DOHH2 (cell line): Measurements from ENCODE around the gene SNCB.
"Not testable (repeated sequence)": the region's sequence is repeated elsewhere in the genome, so short reads cannot be mapped to it uniquely, and the experiment has no call there.

Experiments used
- H3F3A ChIP-seq: fragments of 200-600 bp; sonication (generic), shearing (Covaris generic); 2 replicates; pipeline ENCODE4 v1.6.0; 2016; ENCODE audit warnings: antibody characterized with exemption, mild to moderate bottlenecking; ENCODE audit not compliant: control insufficient read depth, insufficient read depth
- H3K27ac ChIP-seq: fragments of 200-600 bp; sonication (generic); 2 replicates; pipeline ENCODE4 v1.5.1; 2014; ENCODE audit warnings: low read depth, mild to moderate bottlenecking, low read length, moderate library complexity
- H3K27me3 ChIP-seq: fragments of 200-600 bp; sonication (generic); 2 replicates; pipeline ENCODE4 v1.6.1; 2014; ENCODE audit warnings: mild to moderate bottlenecking, low read length, mixed read lengths; ENCODE audit not compliant: control insufficient read depth
- H3K36me3 ChIP-seq: fragments of 200-600 bp; sonication (generic); 2 replicates; pipeline ENCODE4 v1.6.1; 2014; ENCODE audit warnings: mild to moderate bottlenecking, low read length, moderate library complexity, mixed read lengths; ENCODE audit not compliant: control insufficient read depth
- H3K4me1 ChIP-seq: fragments of 200-600 bp; sonication (generic); 2 replicates; pipeline ENCODE4 v1.6.1; 2014; ENCODE audit warnings: mild to moderate bottlenecking, low read length, mixed read lengths; ENCODE audit not compliant: control insufficient read depth
- H3K4me2 ChIP-seq: fragments of 200-600 bp; sonication (generic); 2 replicates; pipeline ENCODE4 v1.6.0; 2014; ENCODE audit warnings: mild to moderate bottlenecking, low read length, moderate library complexity
- H3K4me3 ChIP-seq: fragments of 200-600 bp; sonication (generic); 2 replicates; pipeline ENCODE4 v1.5.1; 2014; ENCODE audit warnings: mild to moderate bottlenecking, low read length, mixed read lengths
- H3K79me2 ChIP-seq: fragments of 200-600 bp; sonication (generic); 2 replicates; pipeline ENCODE4 v1.6.1; 2014; ENCODE audit warnings: mild to moderate bottlenecking, low read length, mixed read lengths; ENCODE audit not compliant: control insufficient read depth
- H3K9me2 ChIP-seq: fragments of 200-600 bp; sonication (generic); replicated peaks from 2 replicates; pipeline ENCODE4 v1.6.1; 2014; ENCODE audit warnings: mild to moderate bottlenecking, low read length, mixed read lengths; ENCODE audit not compliant: control insufficient read depth
- H3K9me3 ChIP-seq: fragments of 200-600 bp; sonication (generic); 2 replicates; pipeline ENCODE4 v1.6.1; 2014; ENCODE audit warnings: antibody characterized with exemption, low read length, mixed read lengths; ENCODE audit not compliant: control insufficient read depth, insufficient read depth
- H4K20me1 ChIP-seq: fragments of 200-600 bp; sonication (generic); 2 replicates; pipeline ENCODE4 v1.6.0; 2014; ENCODE audit warnings: low read depth, mild to moderate bottlenecking, antibody characterized with exemption, low read length, moderate library complexity; ENCODE audit not compliant: control insufficient read depth, insufficient read depth
- EZH2phosphoT487 ChIP-seq: fragments of 200-600 bp; sonication (generic); IDR thresholded peaks from 2 replicates; pipeline ENCODE4 v1.6.1; 2017; ENCODE audit warnings: borderline replicate concordance, mild to moderate bottlenecking, antibody characterized with exemption, low read length, moderate library complexity, mixed read lengths
- TF ChIP-seq, protein P1 (sequence below): fragments of 200-600 bp; sonication (generic); IDR thresholded peaks from one replicate; pipeline ENCODE4 v1.5.1; 2014; ENCODE audit warnings: antibody characterized with exemption, mild to moderate bottlenecking, low read depth, low read length; ENCODE audit not compliant: poor library complexity, severe bottlenecking

SNCB gene

GRCh38 chr5:176592573-176592972 lies 37.8 kb downstream of the SNCB start:
- no peaks in the 10 kb centered on the region for H4K20me1 ChIP-seq
- no peaks in the 10 kb centered on the region for H3K9me2 ChIP-seq
- no peak overlapping the region for H3K4me3 ChIP-seq
- H3K4me2 ChIP-seq: no peak overlapping the region
- H3K36me3 ChIP-seq: peaks cover 10% of the 10 kb centered on the region
- no peak for TF ChIP-seq EZH2phosphoT487
- TF ChIP-seq, protein P1, sequence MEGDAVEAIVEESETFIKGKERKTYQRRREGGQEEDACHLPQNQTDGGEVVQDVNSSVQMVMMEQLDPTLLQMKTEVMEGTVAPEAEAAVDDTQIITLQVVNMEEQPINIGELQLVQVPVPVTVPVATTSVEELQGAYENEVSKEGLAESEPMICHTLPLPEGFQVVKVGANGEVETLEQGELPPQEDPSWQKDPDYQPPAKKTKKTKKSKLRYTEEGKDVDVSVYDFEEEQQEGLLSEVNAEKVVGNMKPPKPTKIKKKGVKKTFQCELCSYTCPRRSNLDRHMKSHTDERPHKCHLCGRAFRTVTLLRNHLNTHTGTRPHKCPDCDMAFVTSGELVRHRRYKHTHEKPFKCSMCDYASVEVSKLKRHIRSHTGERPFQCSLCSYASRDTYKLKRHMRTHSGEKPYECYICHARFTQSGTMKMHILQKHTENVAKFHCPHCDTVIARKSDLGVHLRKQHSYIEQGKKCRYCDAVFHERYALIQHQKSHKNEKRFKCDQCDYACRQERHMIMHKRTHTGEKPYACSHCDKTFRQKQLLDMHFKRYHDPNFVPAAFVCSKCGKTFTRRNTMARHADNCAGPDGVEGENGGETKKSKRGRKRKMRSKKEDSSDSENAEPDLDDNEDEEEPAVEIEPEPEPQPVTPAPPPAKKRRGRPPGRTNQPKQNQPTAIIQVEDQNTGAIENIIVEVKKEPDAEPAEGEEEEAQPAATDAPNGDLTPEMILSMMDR: no peak
- H3K4me1 ChIP-seq: no peaks in the 10 kb centered on the region
- H3K27me3 ChIP-seq: no peaks in the 10 kb centered on the region
- no peak overlapping the region for H3K27ac ChIP-seq
- H3K79me2 ChIP-seq: no peaks in the 10 kb centered on the region
- H3K9me3 ChIP-seq: peaks cover 12% of the 10 kb centered on the region; the same call in 1 of the 2 replicates
- peaks cover 4% of the 10 kb centered on the region; the same call in 1 of the 2 replicates for H3F3A ChIP-seq

DNA sequence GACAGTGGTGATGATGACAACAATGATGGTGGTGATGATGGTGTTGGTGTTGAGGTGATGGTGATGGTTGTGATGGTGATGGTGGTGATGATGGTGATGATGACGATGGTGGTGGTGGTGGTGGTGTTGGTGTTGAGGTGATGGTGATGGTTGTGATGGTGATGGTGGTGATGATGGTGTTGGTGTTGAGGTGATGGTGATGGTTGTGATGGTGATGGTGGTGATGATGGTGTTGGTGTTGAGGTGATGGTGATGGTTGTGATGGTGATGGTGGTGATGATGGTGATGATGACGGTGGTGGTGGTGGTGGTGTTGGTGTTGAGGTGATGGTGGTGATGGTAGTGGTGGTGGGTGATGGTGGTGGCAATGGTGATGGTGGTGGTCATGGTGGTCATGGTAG lies 38.7 kb downstream of the SNCB start:
- H3K79me2 ChIP-seq, H3F3A ChIP-seq, H3K27ac ChIP-seq, H3K4me3 ChIP-seq, H3K4me2 ChIP-seq, H3K36me3 ChIP-seq, H3K9me2 ChIP-seq, H3K27me3 ChIP-seq, H3K4me1 ChIP-seq, H4K20me1 ChIP-seq: not testable (repeated sequence)
- H3K9me3 ChIP-seq: peaks cover 12% of the 10 kb centered on the region; the same call in 1 of the 2 replicates

DNA sequence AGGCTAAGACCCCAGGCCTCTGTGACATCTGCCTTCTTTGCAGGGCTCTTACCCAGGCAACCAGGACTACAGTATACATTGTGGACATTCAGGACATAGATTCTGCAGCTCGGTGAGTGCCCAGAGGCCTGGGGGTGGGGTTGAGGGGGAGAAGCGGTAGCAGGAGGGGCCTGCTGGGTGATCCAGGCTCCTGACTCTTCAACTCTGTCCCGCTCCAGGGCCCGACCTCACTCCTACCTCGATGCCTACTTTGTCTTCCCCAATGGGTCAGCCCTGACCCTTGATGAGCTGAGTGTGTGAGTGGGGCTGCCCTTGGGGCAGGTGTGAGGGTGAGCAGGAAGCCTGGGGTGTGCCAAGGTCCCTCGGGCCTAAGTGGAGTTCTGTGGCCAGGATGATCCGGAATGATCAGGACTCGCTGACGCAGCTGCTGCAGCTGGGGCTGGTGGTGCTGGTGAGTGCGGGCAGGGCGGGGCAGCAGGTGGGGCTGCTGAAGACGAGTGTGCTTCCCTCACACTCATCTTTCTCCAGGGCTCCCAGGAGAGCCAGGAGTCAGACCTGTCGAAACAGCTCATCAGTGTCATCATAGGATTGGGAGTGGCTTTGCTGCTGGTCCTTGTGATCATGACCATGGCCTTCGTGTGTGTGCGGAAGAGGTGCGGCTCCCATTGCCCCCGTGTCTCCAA lies 40.2 kb downstream of the SNCB start:
- H3F3A ChIP-seq: peaks cover 4% of the 10 kb centered on the region; the same call in 1 of the 2 replicates
- H3K4me1 ChIP-seq: no peaks in the 10 kb centered on the region
- no peaks in the 10 kb centered on the region for H3K79me2 ChIP-seq
- peaks cover 19% of the 10 kb centered on the region for H3K9me3 ChIP-seq
- H3K27me3 ChIP-seq: no peaks in the 10 kb centered on the region
- H3K27ac ChIP-seq: no peak overlapping the region
- no peak for TF ChIP-seq EZH2phosphoT487
- TF ChIP-seq, protein P1: no peak
- H4K20me1 ChIP-seq: no peaks in the 10 kb centered on the region
- no peaks in the 10 kb centered on the region for H3K9me2 ChIP-seq
- no peak overlapping the region for H3K4me3 ChIP-seq
- H3K4me2 ChIP-seq: no peak overlapping the region
- peaks cover 10% of the 10 kb centered on the region for H3K36me3 ChIP-seq

- Histone ChIP-seq H3K9me2 (no peaks in the 10 kb centered on the region), H3K27ac (no peak overlapping the region), H3K4me2 (no peak overlapping the region), H3K79me2 (no peaks in the 10 kb centered on the region), H3K27me3 (no peaks in the 10 kb centered on the region), H3F3A (peaks cover 4% of the 10 kb centered on the region; the same call in 1 of the 2 replicates), H3K4me3 (no peak overlapping the region), H3K9me3 (peaks cover 21% of the 10 kb centered on the region), H4K20me1 (no peaks in the 10 kb centered on the region), H3K4me1 (no peaks in the 10 kb centered on the region), H3K36me3 (peaks cover 10% of the 10 kb centered on the region)
- TF ChIP-seq EZH2phosphoT487: no peak
- TF ChIP-seq, protein P1: no peak
Measured at GRCh38 chr5:176589039-176589769, 41.1 kb downstream of the SNCB start.
